ENCODE results near the gene SPRY4.

DNA sequence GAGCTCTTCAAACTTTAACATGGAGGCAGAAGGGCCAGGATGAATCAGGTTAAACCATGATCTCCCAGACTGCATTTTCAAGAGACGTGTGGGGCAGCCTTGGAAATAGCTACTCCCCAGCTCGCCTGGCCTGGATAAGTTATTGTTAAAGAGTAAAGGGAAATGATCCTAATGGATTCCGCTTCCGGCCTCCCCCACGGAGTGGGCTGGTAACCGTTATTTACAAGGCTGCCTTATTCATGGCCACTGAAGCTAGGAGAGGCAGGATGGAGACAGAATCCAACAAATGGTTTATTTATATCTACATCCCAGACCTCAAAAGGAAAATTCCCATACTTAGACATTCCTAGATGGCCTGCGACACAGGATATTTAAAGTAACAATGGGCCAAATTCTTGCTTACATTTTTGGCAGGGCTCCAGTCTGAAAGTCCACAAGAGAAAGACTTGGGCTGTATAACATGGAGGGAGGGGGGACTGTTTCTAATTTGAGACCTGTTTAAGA lies 27.9 kb downstream of the SPRY4 start:
- TF ChIP-seq, protein P1, sequence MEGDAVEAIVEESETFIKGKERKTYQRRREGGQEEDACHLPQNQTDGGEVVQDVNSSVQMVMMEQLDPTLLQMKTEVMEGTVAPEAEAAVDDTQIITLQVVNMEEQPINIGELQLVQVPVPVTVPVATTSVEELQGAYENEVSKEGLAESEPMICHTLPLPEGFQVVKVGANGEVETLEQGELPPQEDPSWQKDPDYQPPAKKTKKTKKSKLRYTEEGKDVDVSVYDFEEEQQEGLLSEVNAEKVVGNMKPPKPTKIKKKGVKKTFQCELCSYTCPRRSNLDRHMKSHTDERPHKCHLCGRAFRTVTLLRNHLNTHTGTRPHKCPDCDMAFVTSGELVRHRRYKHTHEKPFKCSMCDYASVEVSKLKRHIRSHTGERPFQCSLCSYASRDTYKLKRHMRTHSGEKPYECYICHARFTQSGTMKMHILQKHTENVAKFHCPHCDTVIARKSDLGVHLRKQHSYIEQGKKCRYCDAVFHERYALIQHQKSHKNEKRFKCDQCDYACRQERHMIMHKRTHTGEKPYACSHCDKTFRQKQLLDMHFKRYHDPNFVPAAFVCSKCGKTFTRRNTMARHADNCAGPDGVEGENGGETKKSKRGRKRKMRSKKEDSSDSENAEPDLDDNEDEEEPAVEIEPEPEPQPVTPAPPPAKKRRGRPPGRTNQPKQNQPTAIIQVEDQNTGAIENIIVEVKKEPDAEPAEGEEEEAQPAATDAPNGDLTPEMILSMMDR (IDR thresholded peaks at IDR 0.05; ENCODE audit: low read length) = no peak
- no peak for TF ChIP-seq EZH2phosphoT487 (IDR thresholded peaks at IDR 0.05; ENCODE audit: low read length)
